ENCODE results near the gene LYSMD1. TPM values are rescaled to one million over a fixed set of nuclear protein-coding genes. Genes with fewer than 3 reads are reported as not detected.

Gene LYSMD1
- total and polyA plus RNA-seq, 2 of the 4 experiments (the other 2 are of a cell fraction): 5.9 to 10.4 TPM

GRCh38 chr1:151199873-151200581, 34.3 kb upstream of the LYSMD1 start:
- H3K14ac ChIP-seq (replicated peaks; ENCODE audit: low read depth, low read length): peak overlapping the region; percentile 100; the same call in 1 of the 2 replicates
- peak overlapping the region; percentile 23; the same call in 1 of the 3 replicates for H2BK15ac ChIP-seq (ENCODE audit: low read depth, low read length)
- BruUV-seq (replicated peaks): no TSS peak
- in situ Hi-C loops (cut with MboI; ENCODE audit: low sequenced_read_pairs) (loop anchor here (5.0 to 10.0 kb wide), 2 partner anchors 52 to 205 kb away; partner anchors contain the start of gene PSMD4), intact Hi-C loops (cut with micrococcal nuclease) (loop anchor here (1.0 to 5.0 kb wide), 3 partner anchors 50 to 537 kb away; no protein-coding TSS in a partner anchor), dilution Hi-C loops (cut with HindIII; ENCODE audit: low sequenced_read_pairs, unreplicated experiment) (no loop called here)
- H4K5ac ChIP-seq (ENCODE audit: low read depth, low read length): peak overlapping the region; percentile 73
- ATAC-seq (ENCODE audit: low read depth): peak; percentile 35
- POLR2A ChIA-PET (ENCODE audit: unreplicated experiment): no interaction called here
- peaks cover 10% of the 10 kb centered on the region for H3K36me3 ChIP-seq (ENCODE audit: control insufficient read depth, insufficient read depth, low read length)
- H2AFZ ChIP-seq (replicated peaks; ENCODE audit: low read length, poor library complexity): no peak overlapping the region
- H3K4ac ChIP-seq (ENCODE audit: low read depth, low read length): peak overlapping the region; percentile 99
- WGBS, 2 experiments (ENCODE audit: extremely low coverage in 2 of 2, insufficient read length in 1 of 2): 0% methylated on average over 4 of the region's 11 CpGs; no CpG with 5 or more reads in 1 of the 2 experiments
- H3K79me1 ChIP-seq (ENCODE audit: low read depth in 1 of 2, low read length in 2 of 2): peaks cover 7 to 30% of the 10 kb centered on the region in 2 experiments; a peak in 3 of 4 replicates
- H3K27ac ChIP-seq (ENCODE audit: insufficient read depth, low read length): peak overlapping the region; percentile 96
- H3K4me2 ChIP-seq (ENCODE audit: low read depth, low read length): peak overlapping the region; percentile 98
- H4K20me1 ChIP-seq (ENCODE audit: insufficient read depth, low read length): peaks cover 51% of the 10 kb centered on the region
- peak overlapping the region; percentile 65; the same call in 1 of the 2 replicates for H3K18ac ChIP-seq (ENCODE audit: low read depth, low read length)
- H3K4me3 ChIP-seq (ENCODE audit: insufficient read depth, low read depth, low read length): peak overlapping the region; percentile 98
- peak; percentile 94 for DNase-seq
- peak overlapping the region; percentile 69 for H2BK120ac ChIP-seq (ENCODE audit: low read depth, low read length)
- CTCF ChIA-PET: interaction anchor here (0.9 kb wide), 1 partner anchor 52 kb away, joined by 4 read pairs; no protein-coding TSS in a partner anchor
- H4K8ac ChIP-seq (ENCODE audit: low read depth in 2 of 2, low read length in 2 of 2): peak overlapping the region; percentile 95 to 96
- peak overlapping the region; percentile 82; the same call in 1 of the 2 replicates for H3K56ac ChIP-seq (ENCODE audit: extremely low read depth, insufficient read depth, low read length)
- H3K9me3 ChIP-seq (ENCODE audit: control insufficient read depth, insufficient read depth, low read length): no peaks in the 10 kb centered on the region
- H3K4me1 ChIP-seq (ENCODE audit: control insufficient read depth, insufficient read depth, low read length): peaks cover 5% of the 10 kb centered on the region; the same call in 1 of the 2 replicates
- peak overlapping the region; percentile 84 for H2AK9ac ChIP-seq (replicated peaks; ENCODE audit: low read depth, low read length, poor library complexity)
- H3K27me3 ChIP-seq (ENCODE audit: control insufficient read depth, insufficient read depth, low read length): no peaks in the 10 kb centered on the region
- H3K23ac ChIP-seq (ENCODE audit: low read depth, low read length): peak overlapping the region; percentile 99; the same call in 1 of the 2 replicates
- H2BK20ac ChIP-seq (ENCODE audit: low read depth, low read length): 0 out of 2 replicates have a peak overlapping the region, but pooled peaks have one; percentile 0
- no peak for TF ChIP-seq RAD21 (IDR thresholded peaks at IDR 0.05; ENCODE audit: low read length)
- peak; percentile 94 for TF ChIP-seq CEBPB (IDR thresholded peaks at IDR 0.05; ENCODE audit: low read depth, low read length)
- peak; percentile 30; the same call in 1 of the 2 replicates for TF ChIP-seq FOS (IDR thresholded peaks at IDR 0.05; ENCODE audit: low read depth, low read length)
- peak overlapping the region; percentile 98 for H4K91ac ChIP-seq (ENCODE audit: insufficient read depth, low read depth, low read length)
- peak overlapping the region; percentile 100 for H2AK5ac ChIP-seq (ENCODE audit: low read depth, low read length)
- H3K9ac ChIP-seq (ENCODE audit: low read depth, low read length): peak overlapping the region; percentile 97
- peaks cover 7% of the 10 kb centered on the region; the same call in 1 of the 2 replicates for H3K9me1 ChIP-seq (ENCODE audit: insufficient read depth, low read length)
- H2BK5ac ChIP-seq (ENCODE audit: low read depth, low read length, poor library complexity, severe bottlenecking): peak overlapping the region; percentile 89

Measured in IMR-90 (cell line).